CD4-positive, alpha-beta T cell treated with Interferon gamma for 1 hour (primary cell): ENCODE measurements around the gene FLT3LG.

ENCODE experiments used
- DNase-seq: peaks from one replicate; pipeline ENCODE4 v3.0.0-alpha.2; 2020

Gene FLT3LG

GRCh38 chr19:49520705-49521319 is 46.8 kb downstream of the FLT3LG start:
- DNase-seq: no peak

DNA sequence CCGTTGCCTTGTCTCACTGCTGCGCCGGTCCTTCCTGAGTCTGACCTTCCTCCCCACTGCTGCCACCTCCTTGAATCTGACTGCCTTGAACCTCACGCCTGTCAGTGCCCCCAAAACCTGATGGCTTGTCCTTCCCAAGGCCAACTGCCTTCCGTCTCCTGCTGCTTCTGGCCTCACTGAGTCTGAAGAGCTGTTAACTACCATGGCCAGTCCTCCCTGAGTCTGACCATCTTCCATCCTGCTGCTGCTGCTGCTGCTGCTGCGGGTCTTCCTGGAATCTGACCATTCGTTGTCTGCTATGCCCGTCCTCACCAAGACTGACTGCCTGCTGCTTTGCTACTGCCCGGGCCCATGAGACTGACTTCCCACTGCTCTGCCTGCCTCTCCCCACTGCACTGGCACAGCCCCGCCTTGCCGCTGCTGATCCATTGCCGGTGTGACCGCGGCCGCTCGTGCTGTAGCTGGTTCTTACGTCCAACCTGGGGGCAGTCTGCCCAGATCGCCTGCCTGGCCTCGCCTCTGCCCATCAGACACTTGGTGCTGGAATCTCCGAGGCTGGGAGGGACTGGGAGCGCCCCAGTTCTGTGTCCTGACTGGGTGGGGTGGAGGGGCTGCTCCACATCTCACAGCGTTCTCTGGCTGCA is 50.9 kb downstream of the FLT3LG start:
- DNase-seq: no peak

- DNase-seq: no peak
These were observed 54.3 kb downstream of the FLT3LG start for GRCh38 chr19:49528211-49528771.

DNA sequence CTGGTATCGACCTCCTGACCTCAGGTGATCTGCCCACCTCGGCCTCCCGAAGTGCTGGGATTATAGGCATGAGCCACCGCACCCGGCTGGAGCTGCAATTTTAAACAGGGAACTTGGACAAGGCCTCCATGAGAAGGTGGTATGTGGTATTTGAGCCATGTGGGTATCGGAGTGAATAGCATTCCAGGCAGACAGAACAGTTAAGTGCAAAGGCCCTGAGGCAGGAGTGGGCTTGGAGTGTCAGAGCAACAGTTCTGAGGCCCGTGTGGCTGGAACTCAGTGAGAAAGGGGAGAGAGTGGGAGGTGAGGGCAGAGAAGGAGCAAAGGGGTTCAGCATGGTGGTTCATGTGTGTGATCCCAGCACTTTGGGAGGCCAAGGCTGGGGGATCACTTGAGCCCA is 56.7 kb downstream of the FLT3LG start:
- no peak for DNase-seq

GRCh38 chr19:49533551-49534488 is 59.8 kb downstream of the FLT3LG start:
- DNase-seq: peak; percentile 83

DNA sequence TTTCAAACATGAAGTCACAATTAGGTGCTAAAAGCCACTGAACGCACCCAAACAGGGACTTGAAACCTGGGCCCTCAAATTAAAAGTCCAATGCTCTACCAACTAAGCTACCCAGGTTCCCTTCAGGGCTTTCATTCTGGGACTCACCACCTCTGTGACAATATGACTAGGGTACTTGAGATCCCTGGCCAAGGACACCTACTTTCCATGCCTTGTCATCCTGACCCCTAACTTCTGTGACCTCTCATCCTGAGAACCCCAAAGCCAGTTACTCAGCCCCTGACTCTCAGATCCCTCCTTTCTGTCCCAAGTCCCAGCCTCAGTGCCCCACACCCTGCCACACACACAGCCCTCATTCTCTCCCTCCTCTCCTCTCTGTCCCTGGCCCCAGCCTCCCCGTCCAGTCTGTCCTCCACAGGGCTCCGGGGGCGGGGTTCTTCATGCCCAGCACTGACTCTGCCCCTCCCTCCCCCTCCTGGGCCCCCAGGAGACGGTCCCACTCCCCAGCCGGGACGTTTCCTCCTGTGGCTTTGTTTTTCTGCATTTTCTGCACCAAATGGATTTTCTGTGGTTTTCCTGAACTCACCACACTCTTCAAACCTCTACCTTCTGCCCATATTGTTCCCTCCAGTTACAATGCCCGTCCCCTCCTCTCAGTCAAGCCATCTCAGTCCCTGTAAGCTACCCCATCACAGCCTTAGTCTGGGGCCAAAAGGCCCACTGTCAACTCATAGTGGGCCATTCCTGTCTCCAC is 60.8 kb downstream of the FLT3LG start:
- DNase-seq: no peak
